Breast epithelium (tissue), 3 donors: ENCODE data around the gene TMEM41A.

Experiments used
- CTCF ChIP-seq, 3 donors: fragments of 450-650 bp; IDR thresholded peaks; one replicate each; pipeline ENCODE4 v1.5.1; 2016 to 2017; ENCODE audit warnings: antibody characterized with exemption in 3 of 3, mild to moderate bottlenecking in 3 of 3, moderate library complexity in 3 of 3
- POLR2A ChIP-seq: fragments of 450-650 bp; IDR thresholded peaks from one replicate; pipeline ENCODE4 v1.6.1; 2016; ENCODE audit warnings: antibody characterized with exemption, mild to moderate bottlenecking, moderate library complexity
- POLR2AphosphoS5 ChIP-seq, 3 donors: sonication (generic); formaldehyde crosslinking; IDR thresholded peaks; one replicate each; pipeline ENCODE4 v1.6.1; 2017; ENCODE audit warnings: antibody characterized with exemption in 3 of 3

- no peak for TF ChIP-seq CTCF (IDR thresholded peaks at IDR 0.05)
- no peak for TF ChIP-seq POLR2AphosphoS5 (IDR thresholded peaks at IDR 0.05)
- TF ChIP-seq POLR2A: no peak
These were observed 41.9 kb upstream of the TMEM41A start for GRCh38 chr3:185540695-185541094.
